Activated CD8-positive, alpha-beta memory T cell treated with anti-CD3 and anti-CD28 coated beads for 36 hours (primary cell): ENCODE measurements around the gene IQCK. TPM values are rescaled to one million over a fixed set of nuclear protein-coding genes. Genes with fewer than 3 reads are reported as not detected.
"Not testable (repeated sequence)": the region's sequence is repeated elsewhere in the genome, so short reads cannot be mapped to it uniquely, and the experiment has no call there.

ENCODE experiments used
- CTCF ChIA-PET: fragments of 350-600 bp; sonication (Branson Sonifier 250); formaldehyde crosslinking; loops from one replicate; lab custom pipeline; 2021; ENCODE audit warnings: antibody characterized with exemption; lab: Charles Lee
- POLR2A ChIA-PET: fragments of 350-600 bp; sonication (Branson Sonifier 250); formaldehyde crosslinking; loops from one replicate; lab custom pipeline; 2021; ENCODE audit warnings: antibody characterized with exemption; lab: Charles Lee
- total RNA-seq, 2 experiments: library from RNA; stranded (reverse); gene quantifications; one replicate each; pipeline ENCODE4 v1.2.3, GENCODE V29; 2021

The IQCK gene
- total RNA-seq, 2 experiments from 2014 or later: 3.9 to 5.0 TPM

GRCh38 chr16:19776565-19776964 is 58.5 kb downstream of the IQCK start:
- POLR2A ChIA-PET: no interaction called here
- CTCF ChIA-PET: no interaction called here

GRCh38 chr16:19780321-19780720 is 62.2 kb downstream of the IQCK start:
- POLR2A ChIA-PET: no interaction called here
- CTCF ChIA-PET: no interaction called here

- ChIA-PET CTCF (no interaction called here), POLR2A (no interaction called here)
These were observed 63.2 kb downstream of the IQCK start for GRCh38 chr16:19781226-19781625.

GRCh38 chr16:19783363-19784182 is 65.5 kb downstream of the IQCK start:
- POLR2A ChIA-PET: no interaction called here
- CTCF ChIA-PET: no interaction called here

GRCh38 chr16:19784183-19784736 is 66.2 kb downstream of the IQCK start:
- ChIA-PET POLR2A (no interaction called here), CTCF (no interaction called here)

GRCh38 chr16:19785081-19785480 is 67.0 kb downstream of the IQCK start:
- CTCF ChIA-PET: no interaction called here
- POLR2A ChIA-PET: no interaction called here

GRCh38 chr16:19785512-19786130 is 67.5 kb downstream of the IQCK start:
- CTCF ChIA-PET: no interaction called here

GRCh38 chr16:19801369-19801768 is 83.3 kb downstream of the IQCK start:
- CTCF ChIA-PET, POLR2A ChIA-PET: not testable (repeated sequence)

More at GRCh38 chr16:19785512-19786130, 67.5 kb downstream of the IQCK start:
- POLR2A ChIA-PET: no interaction called here

GRCh38 chr16:19801824-19802223 is 83.8 kb downstream of the IQCK start:
- CTCF ChIA-PET, POLR2A ChIA-PET: not testable (repeated sequence)

GRCh38 chr16:19802612-19803011 is 84.5 kb downstream of the IQCK start:
- CTCF ChIA-PET: no interaction called here
- POLR2A ChIA-PET: no interaction called here

- ChIA-PET CTCF (interaction anchor here (0.6 kb wide), 1 partner anchor 553 kb away, joined by 4 read pairs; no protein-coding TSS in a partner anchor), POLR2A (no interaction called here)
These were observed 86.7 kb downstream of the IQCK start for GRCh38 chr16:19804538-19805323.

- POLR2A ChIA-PET: no interaction called here
These were observed 87.5 kb downstream of the IQCK start for GRCh38 chr16:19805459-19806162.

GRCh38 chr16:19808061-19808641 is 90.1 kb downstream of the IQCK start:
- POLR2A ChIA-PET: no interaction called here
- CTCF ChIA-PET: no interaction called here

More at GRCh38 chr16:19805459-19806162, 87.5 kb downstream of the IQCK start:
- CTCF ChIA-PET: no interaction called here

GRCh38 chr16:19809121-19809635 is 91.1 kb downstream of the IQCK start:
- CTCF ChIA-PET: no interaction called here
- POLR2A ChIA-PET: no interaction called here

GRCh38 chr16:19809693-19810092 is 91.6 kb downstream of the IQCK start:
- CTCF ChIA-PET: no interaction called here
- POLR2A ChIA-PET: no interaction called here

- CTCF ChIA-PET: no interaction called here
- POLR2A ChIA-PET: no interaction called here
These were observed 93.0 kb downstream of the IQCK start for GRCh38 chr16:19810817-19811731.

GRCh38 chr16:19812986-19813385 is 94.9 kb downstream of the IQCK start:
- ChIA-PET POLR2A (no interaction called here), CTCF (no interaction called here)

GRCh38 chr16:19815418-19815817 is 97.3 kb downstream of the IQCK start:
- POLR2A ChIA-PET: no interaction called here
- CTCF ChIA-PET: no interaction called here
